Measurements from ENCODE around the gene CCR5AS.

- no peak for TF ChIP-seq ZNF274 (IDR thresholded peaks at IDR 0.05; ENCODE audit: low read depth, low read length)
- TF ChIP-seq YY1 (IDR thresholded peaks at IDR 0.05; ENCODE audit: insufficient read depth, insufficient read length) = no peak
- TF ChIP-seq SUZ12 (IDR thresholded peaks at IDR 0.05; ENCODE audit: extremely low read depth, insufficient read depth, insufficient read length) = no peak
Observed at GRCh38 chr3:46365737-46366524, 40.9 kb downstream of the CCR5AS start.
